CD4-positive, alpha-beta T cell (primary cell): ENCODE results near the gene CLTRN. TPM values are rescaled to one million over a fixed set of nuclear protein-coding genes. Genes with fewer than 3 reads are reported as not detected.

Experiments
- ATAC-seq: fragments of 200-7000 bp; cut with Tn5 transposase; one replicate; pipeline ENCODE4 v1.10.0; 2022; ENCODE audit warnings: mild to moderate bottlenecking; ENCODE audit not compliant: poor library complexity
- CTCF ChIA-PET: fragments of 350-600 bp; sonication (Branson Sonifier 250); formaldehyde crosslinking; loops from one replicate; lab custom pipeline; 2021; ENCODE audit warnings: antibody characterized with exemption, inconsistent platforms; lab: Charles Lee
- POLR2A ChIA-PET: fragments of 350-600 bp; sonication (Branson Sonifier 250); formaldehyde crosslinking; loops from one replicate; lab custom pipeline; 2021; ENCODE audit warnings: antibody characterized with exemption, inconsistent platforms; lab: Charles Lee
- DNase-seq, 14 experiments: peaks; one replicate each; pipeline ENCODE4 v3.0.0-alpha.2; 2013 to 2020; ENCODE audit warnings: mixed read lengths in 2 of 14
- H3K27ac ChIP-seq, 2 donors: one replicate each; pipeline versions ENCODE4 v1.5.1 to v1.7.0; 2013; ENCODE audit warnings: low read length in 2 of 2, low read depth in 1 of 2, mild to moderate bottlenecking in 1 of 2
- H3K27me3 ChIP-seq, 2 experiments: 1 replicate in 1 of 2; 2 replicates in 1 of 2; pipeline versions ENCODE4 v1.6.1 to v1.7.0; 2013; ENCODE audit warnings: low read length in 2 of 2, control low read depth in 1 of 2, mild to moderate bottlenecking in 1 of 2, moderate library complexity in 1 of 2; ENCODE audit not compliant: insufficient read depth in 2 of 2, control insufficient read depth in 1 of 2
- H3K36me3 ChIP-seq: one replicate; pipeline ENCODE4 v1.6.1; 2013; ENCODE audit warnings: low read length, control low read depth; ENCODE audit not compliant: insufficient read depth
- H3K4me1 ChIP-seq: one replicate; pipeline ENCODE4 v1.6.1; 2013; ENCODE audit warnings: low read length, control low read depth; ENCODE audit not compliant: insufficient read depth
- H3K4me3 ChIP-seq: one replicate; pipeline ENCODE4 v1.5.1; 2013; ENCODE audit warnings: mild to moderate bottlenecking, low read length, moderate library complexity
- H3K9me3 ChIP-seq, 2 experiments: 1 replicate in 1 of 2; 2 replicates in 1 of 2; pipeline versions ENCODE4 v1.6.1 to v1.7.0; 2013; ENCODE audit warnings: low read length in 2 of 2, mild to moderate bottlenecking in 2 of 2, control low read depth in 1 of 2, moderate library complexity in 1 of 2; ENCODE audit not compliant: control insufficient read depth in 1 of 2, insufficient read depth in 1 of 2
- H3K27ac Mint-ChIP-seq: one replicate; pipeline ENCODE4 v1.8.0; 2020; ENCODE audit warnings: mixed read lengths
- H3K27me3 Mint-ChIP-seq: one replicate; pipeline ENCODE4 v1.8.0; 2021; ENCODE audit warnings: mixed read lengths
- H3K36me3 Mint-ChIP-seq: one replicate; pipeline ENCODE4 v1.8.0; 2021; ENCODE audit warnings: low read depth, mixed read lengths
- H3K4me1 Mint-ChIP-seq: one replicate; pipeline ENCODE4 v1.8.0; 2021; ENCODE audit warnings: low read depth, mixed read lengths
- H3K4me3 Mint-ChIP-seq: one replicate; pipeline ENCODE4 v1.8.0; 2020; ENCODE audit warnings: mild to moderate bottlenecking, mixed read lengths
- H3K9me3 Mint-ChIP-seq: one replicate; pipeline ENCODE4 v1.8.0; 2020; ENCODE audit warnings: mixed read lengths
- intact Hi-C, 2 experiments: fragments of 100-400 bp; cut with DNase I in 1 of 2; cut with micrococcal nuclease in 1 of 2; formaldehyde crosslinking; loops; one replicate each; pipeline versions ENCODE4 v1.15.1 to v1.9.0; 2023 to 2025; cut with DNase I, micrococcal nuclease
- total RNA-seq, 174 experiments: library from RNA in 2 of 174; stranded (reverse) in 2 of 174; gene quantifications; one replicate each; pipeline ENCODE4 v1.2.3 and lab custom pipeline; 2021 to 2026
- TF ChIP-seq, protein P1 (sequence below): fragments of 200-600 bp; IDR thresholded peaks from one replicate; pipeline ENCODE4 v1.8.0; 2022; ENCODE audit warnings: antibody characterized with exemption, mild to moderate bottlenecking

Gene CLTRN
- total RNA-seq, 2 experiments from 2014 or later: 0.44 to 0.56 TPM

DNA sequence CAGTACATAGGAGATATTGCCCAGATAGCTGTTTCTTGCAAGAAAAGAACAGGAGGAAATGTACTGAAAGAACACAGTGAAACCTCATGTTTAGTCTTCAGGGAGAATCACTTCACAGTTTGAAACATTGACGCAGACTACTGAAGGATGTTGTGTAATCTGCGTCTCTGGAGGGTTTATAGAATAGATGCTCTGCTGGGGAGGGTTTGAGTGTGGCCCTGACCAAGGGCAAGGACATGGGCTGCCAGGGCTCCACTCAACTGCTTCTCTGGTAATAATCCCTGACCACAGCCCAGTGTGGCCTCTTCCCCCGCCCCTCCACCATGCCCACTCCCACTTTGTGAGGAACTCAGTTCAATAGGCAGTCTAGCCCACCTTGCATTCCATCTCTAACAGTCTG, 48.1 kb downstream of the CLTRN start:
- Mint-ChIP-seq H3K9me3 (no peaks in the 10 kb centered on the region), H3K27me3 (peaks cover 4% of the 10 kb centered on the region), H3K4me1 (no peaks in the 10 kb centered on the region), H3K27ac (no peak overlapping the region), H3K4me3 (no peak overlapping the region), H3K36me3 (no peaks in the 10 kb centered on the region)
- ATAC-seq: no peak
- H3K4me3 ChIP-seq: no peak overlapping the region
- intact Hi-C loops: no loop called here
- no peaks in the 10 kb centered on the region for H3K9me3 ChIP-seq
- H3K27ac ChIP-seq: no peak overlapping the region
- no peaks in the 10 kb centered on the region for H3K27me3 ChIP-seq
- ChIA-PET CTCF (no interaction called here), POLR2A (no interaction called here)
- TF ChIP-seq, protein P1, sequence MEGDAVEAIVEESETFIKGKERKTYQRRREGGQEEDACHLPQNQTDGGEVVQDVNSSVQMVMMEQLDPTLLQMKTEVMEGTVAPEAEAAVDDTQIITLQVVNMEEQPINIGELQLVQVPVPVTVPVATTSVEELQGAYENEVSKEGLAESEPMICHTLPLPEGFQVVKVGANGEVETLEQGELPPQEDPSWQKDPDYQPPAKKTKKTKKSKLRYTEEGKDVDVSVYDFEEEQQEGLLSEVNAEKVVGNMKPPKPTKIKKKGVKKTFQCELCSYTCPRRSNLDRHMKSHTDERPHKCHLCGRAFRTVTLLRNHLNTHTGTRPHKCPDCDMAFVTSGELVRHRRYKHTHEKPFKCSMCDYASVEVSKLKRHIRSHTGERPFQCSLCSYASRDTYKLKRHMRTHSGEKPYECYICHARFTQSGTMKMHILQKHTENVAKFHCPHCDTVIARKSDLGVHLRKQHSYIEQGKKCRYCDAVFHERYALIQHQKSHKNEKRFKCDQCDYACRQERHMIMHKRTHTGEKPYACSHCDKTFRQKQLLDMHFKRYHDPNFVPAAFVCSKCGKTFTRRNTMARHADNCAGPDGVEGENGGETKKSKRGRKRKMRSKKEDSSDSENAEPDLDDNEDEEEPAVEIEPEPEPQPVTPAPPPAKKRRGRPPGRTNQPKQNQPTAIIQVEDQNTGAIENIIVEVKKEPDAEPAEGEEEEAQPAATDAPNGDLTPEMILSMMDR: no peak
- no peaks in the 10 kb centered on the region for H3K36me3 ChIP-seq
- no peaks in the 10 kb centered on the region for H3K4me1 ChIP-seq
- no peak for DNase-seq

GRCh38 chrX:15607067-15607466, 57.5 kb downstream of the CLTRN start:
- Histone ChIP-seq H3K36me3 (no peaks in the 10 kb centered on the region), H3K4me1 (no peaks in the 10 kb centered on the region), H3K27me3 (peaks cover 0 to 5% of the 10 kb centered on the region in 2 experiments), H3K9me3 (no peaks in the 10 kb centered on the region), H3K27ac (no peak overlapping the region), H3K4me3 (no peak overlapping the region)
- ATAC-seq: no peak
- intact Hi-C loops: no loop called here
- Mint-ChIP-seq H3K4me3 (no peak overlapping the region), H3K27me3 (peaks cover 8% of the 10 kb centered on the region), H3K36me3 (no peaks in the 10 kb centered on the region), H3K4me1 (no peaks in the 10 kb centered on the region), H3K9me3 (no peaks in the 10 kb centered on the region), H3K27ac (no peak overlapping the region)
- ChIA-PET POLR2A (no interaction called here), CTCF (no interaction called here)
- TF ChIP-seq, protein P1: no peak
- DNase-seq: no peak

GRCh38 chrX:15606136-15606535, 58.5 kb downstream of the CLTRN start:
- peaks cover 8% of the 10 kb centered on the region for H3K27me3 Mint-ChIP-seq
- CTCF ChIA-PET: no interaction called here

More at GRCh38 chrX:15606136-15606535, 58.5 kb downstream of the CLTRN start:
- Histone ChIP-seq H3K36me3 (no peaks in the 10 kb centered on the region), H3K4me1 (no peaks in the 10 kb centered on the region), H3K4me3 (no peak overlapping the region), H3K9me3 (no peaks in the 10 kb centered on the region), H3K27me3 (peaks cover 0 to 5% of the 10 kb centered on the region in 2 experiments), H3K27ac (no peak overlapping the region)
- no peaks in the 10 kb centered on the region for H3K4me1 Mint-ChIP-seq
- no peak overlapping the region for H3K27ac Mint-ChIP-seq
- POLR2A ChIA-PET: no interaction called here
- H3K9me3 Mint-ChIP-seq: no peaks in the 10 kb centered on the region
- no peak overlapping the region for H3K4me3 Mint-ChIP-seq
- DNase-seq (no peak), ATAC-seq (no peak)
- intact Hi-C loops: no loop called here
- no peaks in the 10 kb centered on the region for H3K36me3 Mint-ChIP-seq
- TF ChIP-seq, protein P1: no peak
